Measurements from ENCODE around the gene GLP1R.

Gene GLP1R

GRCh38 chr6:39049575-39050283, 1.1 kb downstream of the GLP1R start:
- H3K79me2 ChIP-seq (ENCODE audit: insufficient read depth, low read length), result peaks cover 41% of the 10 kb centered on the region
- peak overlapping the region; percentile 76 for H3K4me2 ChIP-seq (ENCODE audit: low read depth, low read length, poor library complexity, severe bottlenecking)
- H3K9ac ChIP-seq (ENCODE audit: low read depth, low read length, poor library complexity, severe bottlenecking), result peak overlapping the region; percentile 65
- no peaks in the 10 kb centered on the region for H3K36me3 ChIP-seq (ENCODE audit: insufficient read depth, low read length)
- TF ChIP-seq CTCF (conservative IDR thresholded peaks at IDR 0.05; ENCODE audit: low read length) (no peak), EZH2phosphoT487 (IDR thresholded peaks at IDR 0.05; ENCODE audit: borderline replicate concordance) (no peak)
- no peaks in the 10 kb centered on the region for H3F3A ChIP-seq (ENCODE audit: low read depth)
- H3K9me3 ChIP-seq (ENCODE audit: insufficient read depth, low read depth, low read length), result no peaks in the 10 kb centered on the region
- H4K20me1 ChIP-seq (ENCODE audit: insufficient read depth, low read length, poor library complexity, severe bottlenecking), result peaks cover 4% of the 10 kb centered on the region
- H3K27me3 ChIP-seq (ENCODE audit: insufficient read depth, low read length, poor library complexity, severe bottlenecking), result no peaks in the 10 kb centered on the region
- no peak overlapping the region for H2AFZ ChIP-seq (ENCODE audit: low read length)
- H3K4me1 ChIP-seq (ENCODE audit: insufficient read depth, low read length, poor library complexity, severe bottlenecking), result peaks cover 58% of the 10 kb centered on the region
- H3K9me2 ChIP-seq (replicated peaks; ENCODE audit: low read depth, low read length), result no peaks in the 10 kb centered on the region
- H3K4me3 ChIP-seq (ENCODE audit: low read length, poor library complexity, severe bottlenecking), result peak overlapping the region; percentile 77

- H4K20me1 ChIP-seq (ENCODE audit: insufficient read depth, low read length, poor library complexity, severe bottlenecking), result peaks cover 4% of the 10 kb centered on the region
- H2AFZ ChIP-seq (ENCODE audit: low read length), result no peak overlapping the region
- no peaks in the 10 kb centered on the region for H3K36me3 ChIP-seq (ENCODE audit: insufficient read depth, low read length)
- no peaks in the 10 kb centered on the region for H3K9me3 ChIP-seq (ENCODE audit: insufficient read depth, low read depth, low read length)
- H3F3A ChIP-seq (ENCODE audit: low read depth), result no peaks in the 10 kb centered on the region
- peak overlapping the region; percentile 77 for H3K4me3 ChIP-seq (ENCODE audit: low read length, poor library complexity, severe bottlenecking)
- H3K9me2 ChIP-seq (replicated peaks; ENCODE audit: low read depth, low read length), result no peaks in the 10 kb centered on the region
- H3K27me3 ChIP-seq (ENCODE audit: insufficient read depth, low read length, poor library complexity, severe bottlenecking), result no peaks in the 10 kb centered on the region
- peaks cover 41% of the 10 kb centered on the region for H3K79me2 ChIP-seq (ENCODE audit: insufficient read depth, low read length)
- TF ChIP-seq CTCF (conservative IDR thresholded peaks at IDR 0.05; ENCODE audit: low read length), result no peak
- no peak for TF ChIP-seq EZH2phosphoT487 (IDR thresholded peaks at IDR 0.05; ENCODE audit: borderline replicate concordance)
- peak overlapping the region; percentile 49 for H3K9ac ChIP-seq (ENCODE audit: low read depth, low read length, poor library complexity, severe bottlenecking)
- H3K4me2 ChIP-seq (ENCODE audit: low read depth, low read length, poor library complexity, severe bottlenecking), result peak overlapping the region; percentile 76
- H3K4me1 ChIP-seq (ENCODE audit: insufficient read depth, low read length, poor library complexity, severe bottlenecking), result peaks cover 58% of the 10 kb centered on the region
Observed at GRCh38 chr6:39050453-39051112, 2.0 kb downstream of the GLP1R start.

GRCh38 chr6:39051399-39052122, 3.0 kb downstream of the GLP1R start:
- H3K4me3 ChIP-seq (ENCODE audit: low read length, poor library complexity, severe bottlenecking), result peak overlapping the region; percentile 77
- peaks cover 41% of the 10 kb centered on the region for H3K79me2 ChIP-seq (ENCODE audit: insufficient read depth, low read length)
- H3K4me1 ChIP-seq (ENCODE audit: insufficient read depth, low read length, poor library complexity, severe bottlenecking), result peaks cover 58% of the 10 kb centered on the region
- no peaks in the 10 kb centered on the region for H3K36me3 ChIP-seq (ENCODE audit: insufficient read depth, low read length)
- H3K4me2 ChIP-seq (ENCODE audit: low read depth, low read length, poor library complexity, severe bottlenecking), result peak overlapping the region; percentile 76
- TF ChIP-seq EZH2phosphoT487 (IDR thresholded peaks at IDR 0.05; ENCODE audit: borderline replicate concordance), result no peak
- TF ChIP-seq CTCF (conservative IDR thresholded peaks at IDR 0.05; ENCODE audit: low read length), result no peak
- H3F3A ChIP-seq (ENCODE audit: low read depth), result no peaks in the 10 kb centered on the region
- no peaks in the 10 kb centered on the region for H3K9me3 ChIP-seq (ENCODE audit: insufficient read depth, low read depth, low read length)
- H4K20me1 ChIP-seq (ENCODE audit: insufficient read depth, low read length, poor library complexity, severe bottlenecking), result peaks cover 4% of the 10 kb centered on the region
- H3K27me3 ChIP-seq (ENCODE audit: insufficient read depth, low read length, poor library complexity, severe bottlenecking), result no peaks in the 10 kb centered on the region
- peak overlapping the region; percentile 49 for H3K9ac ChIP-seq (ENCODE audit: low read depth, low read length, poor library complexity, severe bottlenecking)
- H3K9me2 ChIP-seq (replicated peaks; ENCODE audit: low read depth, low read length), result no peaks in the 10 kb centered on the region
- H2AFZ ChIP-seq (ENCODE audit: low read length), result no peak overlapping the region

All from Loucy (cell line).